ENCODE measurements around the gene NME4.

The NME4 gene

DNA sequence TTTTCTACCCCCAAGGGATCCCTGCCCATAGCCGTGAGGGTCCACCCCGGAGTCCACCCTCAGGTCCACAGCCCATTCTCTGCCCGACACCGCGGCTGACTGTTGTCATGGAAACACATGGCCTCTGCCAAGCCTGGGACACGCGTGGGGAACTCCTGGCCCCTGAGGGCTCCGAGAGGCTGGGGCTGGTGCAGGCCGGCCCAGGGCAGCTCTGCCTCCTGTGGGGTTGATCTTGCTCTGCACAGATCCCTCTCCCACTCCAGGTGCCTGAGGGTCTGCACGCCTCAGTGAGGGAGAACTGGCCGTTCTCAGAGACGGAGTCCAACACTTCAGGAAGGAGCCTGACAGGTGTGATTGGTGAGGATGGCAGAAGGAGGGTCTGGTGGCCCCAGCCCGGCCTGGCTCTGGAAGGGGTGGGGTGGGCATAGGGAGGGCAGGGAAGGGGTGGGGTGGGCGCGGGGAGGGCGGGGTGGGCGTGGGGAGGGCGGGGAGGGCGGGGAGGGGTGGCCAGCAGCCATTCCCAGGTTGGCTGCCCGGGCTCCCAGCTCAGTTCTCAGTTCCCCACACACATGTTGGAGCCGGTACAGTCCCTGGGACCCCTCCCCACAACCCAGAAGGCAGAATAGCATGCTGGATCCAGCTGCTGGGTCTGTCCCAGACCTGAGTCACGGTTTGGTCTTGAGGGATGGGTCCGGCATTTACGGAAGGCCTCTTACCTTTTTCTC is 33.1 kb upstream of the NME4 start:
- DNase-seq = no peak

- DNase-seq = no peak
These were observed 32.2 kb upstream of the NME4 start for GRCh38 chr16:364595-365491.

- no peak for DNase-seq
These were observed 30.5 kb upstream of the NME4 start for GRCh38 chr16:366476-366875.

GRCh38 chr16:367333-367903 is 29.6 kb upstream of the NME4 start:
- no peak for DNase-seq

- DNase-seq = no peak
These were observed 28.4 kb upstream of the NME4 start for GRCh38 chr16:368388-369158.

- DNase-seq = no peak
These were observed 27.6 kb upstream of the NME4 start for GRCh38 chr16:369275-369865.

GRCh38 chr16:369866-370436 is 27.0 kb upstream of the NME4 start:
- DNase-seq = no peak

DNA sequence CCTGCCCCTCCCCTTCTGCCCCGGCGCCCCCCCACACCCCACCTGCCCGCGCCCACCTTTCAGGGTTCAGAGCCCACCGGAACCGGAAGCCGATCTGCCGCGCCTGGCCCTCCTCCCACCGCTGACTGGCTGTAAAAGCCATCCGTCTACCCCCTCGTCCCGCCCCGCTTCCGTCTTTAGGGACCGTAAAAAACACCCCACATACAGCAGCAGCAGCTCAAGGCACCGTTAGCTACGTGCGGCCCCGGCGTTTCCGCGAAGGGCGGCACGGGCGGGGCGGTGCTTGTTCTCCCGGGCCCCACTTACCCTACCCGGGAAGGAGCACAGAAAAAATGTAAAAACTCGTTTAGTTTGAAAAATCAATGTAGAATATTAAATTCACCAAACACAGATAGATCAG is 26.6 kb upstream of the NME4 start, which contains the start of gene MRPL28:
Gene MRPL28, minus strand, starts transcription at position 96 of the 400 bp plus-strand sequence. CDS start 320 bp downstream, outside the sequence.
- peak; percentile 90 for DNase-seq

DNA sequence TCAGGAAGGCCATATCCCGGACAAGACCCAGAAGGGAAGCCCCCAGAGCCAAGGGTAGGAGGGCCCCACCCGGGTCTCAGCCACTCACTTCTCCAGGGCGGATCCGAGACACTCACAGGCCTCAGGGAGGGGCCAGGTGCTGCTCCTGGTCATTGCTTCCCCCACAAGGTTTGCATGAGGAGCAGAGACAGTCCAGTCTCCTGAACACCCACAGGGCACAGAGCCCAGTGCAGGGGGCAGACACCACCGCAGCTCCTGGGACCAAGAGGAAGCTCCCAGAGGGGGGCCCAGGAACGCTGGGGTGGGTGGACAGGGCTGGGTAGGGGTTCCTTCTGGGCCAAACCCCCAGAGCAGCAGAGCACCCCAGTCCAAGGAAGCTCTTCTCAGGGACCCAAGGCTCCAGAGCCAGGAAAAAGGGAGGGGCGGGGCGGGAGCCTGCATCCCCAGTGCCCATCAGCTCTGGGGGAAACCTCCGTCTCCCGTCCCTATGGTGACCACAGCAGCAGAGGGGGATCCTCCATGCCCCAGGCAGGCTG is 26.0 kb upstream of the NME4 start:
- DNase-seq = no peak

DNA sequence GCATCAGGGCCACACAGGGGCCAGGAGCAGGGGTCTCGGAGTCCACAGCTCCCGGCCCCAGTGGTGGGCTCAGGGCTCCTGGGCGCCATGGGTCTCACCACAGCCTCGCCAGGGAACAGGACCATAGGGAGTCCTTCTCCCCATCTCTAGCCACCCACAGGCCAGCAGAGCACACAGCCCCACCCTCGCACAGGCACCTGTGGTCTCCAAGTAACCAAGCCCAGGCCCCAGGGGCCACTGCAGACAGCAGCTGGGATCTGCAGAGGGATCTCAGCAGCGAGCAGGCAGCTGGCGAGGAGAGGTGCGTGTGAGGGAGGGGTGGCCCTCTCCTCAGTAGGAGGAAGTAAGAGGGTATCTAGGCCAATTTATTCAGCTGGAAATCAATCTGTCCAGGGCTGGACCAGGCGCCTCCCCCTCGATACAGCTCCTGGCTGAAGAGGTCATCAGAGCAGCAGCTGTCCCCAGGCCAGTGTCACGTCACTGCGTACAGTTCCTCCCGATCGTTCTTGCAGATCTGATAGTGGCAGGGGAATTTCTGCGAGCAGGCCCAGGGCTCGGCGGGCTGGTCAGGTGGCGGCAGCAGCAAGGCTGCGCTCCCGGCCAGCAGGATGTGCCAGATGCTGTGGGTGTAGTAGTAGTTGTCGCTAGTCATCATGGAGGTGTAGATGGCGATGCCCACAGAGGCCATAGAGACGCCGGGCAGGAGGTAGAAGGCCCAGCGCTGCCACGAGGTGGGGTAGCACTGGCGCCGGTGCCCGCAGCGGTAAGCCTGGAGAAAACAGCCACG is 25.3 kb upstream of the NME4 start:
- no peak for DNase-seq

DNA sequence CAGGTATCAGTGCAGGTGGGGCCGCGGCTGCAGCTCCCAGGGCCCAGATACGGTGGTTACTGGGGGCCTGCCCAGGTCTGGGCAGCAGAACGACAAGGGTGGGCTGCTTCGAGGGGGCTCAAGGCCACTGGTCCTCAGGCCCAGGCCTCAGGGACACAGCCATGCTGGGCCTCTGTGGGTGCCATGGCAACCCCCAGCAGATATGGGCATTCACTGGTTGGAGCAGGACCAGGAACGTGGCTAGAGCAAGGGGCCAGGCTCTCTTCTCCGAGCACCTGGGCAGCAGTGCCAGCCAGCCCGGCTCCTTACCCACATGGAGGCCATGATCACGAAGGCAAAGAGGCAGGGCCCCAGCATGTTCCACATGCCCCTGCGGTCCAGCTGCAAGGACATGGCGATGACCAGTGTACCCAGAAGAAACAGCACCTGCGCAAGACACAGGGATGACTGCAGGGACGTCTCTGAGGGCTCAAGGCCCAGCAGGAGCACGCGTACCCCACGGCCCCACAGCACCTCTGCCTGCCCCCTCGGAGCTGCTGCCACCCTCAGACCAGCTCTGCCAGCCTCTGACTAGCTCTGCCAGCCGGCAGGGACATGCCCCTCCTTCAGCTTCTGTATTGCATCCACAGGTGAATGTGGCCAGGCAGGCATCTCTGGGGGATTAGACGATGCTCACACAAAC is 24.6 kb upstream of the NME4 start:
- no peak for DNase-seq

DNA sequence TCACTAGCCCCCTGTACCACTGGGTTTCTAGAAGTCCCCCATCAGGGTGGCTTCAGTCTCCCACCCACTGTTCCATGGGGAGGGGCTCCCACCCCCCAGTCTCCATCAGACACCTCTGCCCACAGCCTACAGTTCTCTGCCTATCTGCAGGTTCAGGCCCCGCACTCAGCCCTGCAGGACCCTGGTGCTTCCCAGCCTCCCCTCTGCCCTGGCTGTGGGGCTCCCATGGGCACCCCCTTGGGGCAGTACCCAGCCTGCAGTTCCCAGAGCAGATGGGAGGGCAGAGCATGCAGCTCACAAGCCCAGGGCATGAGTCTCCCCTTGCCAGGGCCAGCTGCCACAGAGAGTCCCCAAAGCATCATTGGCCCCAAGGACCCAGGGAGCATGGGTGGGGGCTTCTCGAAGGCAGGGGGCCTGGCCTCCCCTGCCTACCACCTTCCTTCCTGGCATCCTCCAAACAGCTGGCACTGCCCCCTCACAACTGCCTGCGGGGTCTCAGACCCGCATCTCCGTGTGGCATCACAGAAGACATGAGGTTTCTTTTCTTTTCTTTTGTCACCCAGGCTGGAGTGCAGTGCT is 23.9 kb upstream of the NME4 start:
- DNase-seq = no peak

GRCh38 chr16:373848-374615 is 23.0 kb upstream of the NME4 start:
- DNase-seq = no peak

- no peak for DNase-seq
These were observed 22.4 kb upstream of the NME4 start for GRCh38 chr16:374616-374926.

- no peak for DNase-seq
These were observed 21.8 kb upstream of the NME4 start for GRCh38 chr16:375212-375611.

DNA sequence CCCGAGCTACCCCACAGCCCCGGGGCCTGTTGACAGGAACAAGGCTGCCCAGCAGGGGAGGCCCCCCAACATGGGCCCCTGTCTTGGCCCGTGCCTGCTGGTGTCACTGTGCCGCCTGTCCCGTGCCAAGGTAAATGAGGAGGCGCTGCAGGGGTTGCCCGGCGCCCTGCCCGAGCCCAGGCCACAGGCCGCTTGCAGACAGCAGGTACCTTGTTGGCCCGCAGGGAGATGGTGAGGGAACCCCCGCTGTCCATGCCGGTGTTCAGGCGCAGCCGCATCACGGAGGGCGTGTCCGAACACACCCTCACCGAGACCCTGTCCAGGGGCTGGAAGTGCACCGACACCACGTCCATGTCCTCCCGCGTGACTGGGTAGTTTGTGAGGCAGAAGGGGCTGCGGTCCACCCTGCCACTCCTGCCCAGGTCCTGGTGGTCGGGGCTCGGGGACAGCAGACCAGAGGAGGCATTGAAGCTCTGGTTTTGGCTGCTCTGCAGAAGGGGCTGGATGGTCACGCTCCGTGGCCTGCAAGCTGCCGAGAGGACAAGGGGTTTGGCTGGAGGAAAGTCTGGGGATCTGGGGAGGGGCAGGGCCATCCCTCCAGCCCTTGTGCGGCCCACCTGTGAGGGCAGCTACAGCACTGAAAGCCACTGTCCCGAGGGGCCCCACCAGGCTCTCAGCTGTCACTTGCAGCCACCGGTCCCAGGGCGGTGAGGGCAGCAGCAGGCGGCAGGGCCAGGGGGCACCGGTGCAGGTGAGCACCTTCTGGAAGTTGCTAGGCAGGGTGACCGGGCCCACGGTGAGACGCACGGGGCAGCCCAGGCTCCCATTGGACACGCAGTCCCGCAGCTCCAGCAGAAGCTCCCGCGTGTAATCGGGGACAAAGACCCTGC is 20.8 kb upstream of the NME4 start:
- no peak for DNase-seq

DNA sequence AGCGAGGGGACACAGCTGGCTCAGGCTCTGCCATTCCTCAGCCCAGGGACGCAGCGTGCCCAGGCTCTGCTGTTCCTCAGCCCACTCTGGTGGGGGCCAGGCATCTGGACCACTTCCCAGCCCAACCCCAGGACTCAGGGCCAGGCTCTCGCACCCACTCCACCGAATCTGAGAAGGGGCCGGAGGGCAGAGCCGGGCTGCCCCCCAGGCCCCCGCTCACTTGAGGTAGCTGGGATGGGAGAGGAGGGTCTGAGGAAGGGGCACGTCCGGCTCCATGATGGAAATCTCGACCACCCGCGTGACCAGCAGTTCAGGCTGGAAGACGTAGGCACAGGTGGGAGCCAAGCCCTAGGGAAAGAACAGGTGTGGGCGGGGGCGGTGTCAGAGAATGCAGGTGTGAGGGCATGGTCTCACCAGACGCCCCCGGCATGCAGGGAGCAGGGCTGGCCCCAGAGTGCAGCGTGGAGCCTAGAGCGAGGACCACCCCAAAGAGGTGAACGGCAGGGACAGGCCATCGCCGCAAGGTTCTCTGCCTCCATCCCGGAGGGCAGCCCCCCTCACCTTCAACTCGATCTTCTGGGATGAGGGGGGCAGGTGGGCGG is 20.1 kb upstream of the NME4 start:
- DNase-seq = no peak

- DNase-seq = no peak
These were observed 19.5 kb upstream of the NME4 start for GRCh38 chr16:377419-377951.

Data from activated effector memory CD4-positive, alpha-beta T cell treated with Interleukin-2 at 50 U/mL for 16 hours (primary cell).